Fibroblast of lung (primary cell): Measurements from ENCODE around the gene PEX5. TPM values are rescaled to one million over a fixed set of nuclear protein-coding genes. Genes with fewer than 3 reads are reported as not detected.
"Not testable (repeated sequence)": the region's sequence is repeated elsewhere in the genome, so short reads cannot be mapped to it uniquely, and the experiment has no call there.

ENCODE experiments used
- DNase-seq, 2 donors: peaks; one replicate each; pipeline versions ENCODE4 v3.0.0 to v3.0.0-alpha.2; 2010; ENCODE audit warnings: low read depth in 2 of 2
- H2AFZ ChIP-seq: 2 replicates; pipeline ENCODE4 v1.5.1; 2012; ENCODE audit warnings: low read length, control low read depth, inconsistent platforms
- H3K27ac ChIP-seq: 2 replicates; pipeline ENCODE4 v1.5.1; 2011; ENCODE audit warnings: low read length, control low read depth; ENCODE audit not compliant: insufficient read depth
- H3K27me3 ChIP-seq: 2 replicates; pipeline ENCODE4 v1.5.1; 2011; ENCODE audit warnings: mild to moderate bottlenecking, low read length; ENCODE audit not compliant: control insufficient read depth, insufficient read depth
- H3K36me3 ChIP-seq: 2 replicates; pipeline ENCODE4 v1.5.1; 2011; ENCODE audit warnings: low read length; ENCODE audit not compliant: control insufficient read depth, insufficient read depth
- H3K4me1 ChIP-seq: 2 replicates; pipeline ENCODE4 v1.5.1; 2011; ENCODE audit warnings: low read length; ENCODE audit not compliant: control insufficient read depth, insufficient read depth; ENCODE audit errors: extremely low read depth
- H3K4me2 ChIP-seq: 2 replicates; pipeline ENCODE4 v1.5.1; 2011; ENCODE audit warnings: low read length, control low read depth; ENCODE audit not compliant: insufficient read depth; ENCODE audit errors: extremely low read depth
- H3K4me3 ChIP-seq, 4 experiments: fragments of 200-600 bp in 1 of 4; sonication (generic) in 1 of 4; replicated peaks in 1 of 4; 2 replicates each; pipeline ENCODE4 v1.5.1; 2011 to 2016; ENCODE audit warnings: low read length in 4 of 4, low read depth in 3 of 4, mild to moderate bottlenecking in 3 of 4, control low read depth in 2 of 4, inconsistent platforms in 1 of 4, mixed read lengths in 1 of 4; ENCODE audit not compliant: insufficient read depth in 1 of 4; ENCODE audit errors: control extremely low read depth in 1 of 4
- H3K79me2 ChIP-seq: 2 replicates; pipeline ENCODE4 v1.5.1; 2012; ENCODE audit warnings: mild to moderate bottlenecking, low read length, inconsistent platforms; ENCODE audit not compliant: control insufficient read depth, insufficient read depth
- H3K9ac ChIP-seq: 2 replicates; pipeline ENCODE4 v1.5.1; 2011; ENCODE audit warnings: mild to moderate bottlenecking, low read length, control low read depth; ENCODE audit not compliant: insufficient read depth
- H3K9me3 ChIP-seq: 2 replicates; pipeline ENCODE4 v1.5.1; 2012; ENCODE audit warnings: low read depth, low read length; ENCODE audit not compliant: control insufficient read depth, insufficient read depth
- H4K20me1 ChIP-seq: 2 replicates; pipeline ENCODE4 v1.5.1; 2011; ENCODE audit warnings: low read length; ENCODE audit not compliant: control insufficient read depth, insufficient read depth; ENCODE audit errors: extremely low read depth
- EZH2 ChIP-seq: IDR thresholded peaks from 2 replicates; pipeline ENCODE4 v1.5.1; 2012; ENCODE audit warnings: low read length, control low read depth, mild to moderate bottlenecking; ENCODE audit errors: missing control alignments
- polyA plus RNA-seq, 2 donors: library from polyadenylated mRNA; depleted of rRNA in 1 of 2; stranded (reverse) in 1 of 2; unstranded in 1 of 2; fragments of >200 nt; gene quantifications; 2 replicates each; pipeline ENCODE4 v1.2.1, GENCODE V29; 2011 to 2012; ENCODE audit warnings: missing spikeins in 1 of 2
- total RNA-seq: library from RNA; depleted of rRNA; stranded (reverse); fragments of >200 nt; gene quantifications from 2 replicates; pipeline ENCODE4 v1.2.1, GENCODE V29; 2014
- TF ChIP-seq, protein P1 (sequence below), 2 donors: IDR thresholded peaks in 1 of 2; conservative IDR thresholded peaks in 1 of 2; 1 replicate in 1 of 2; 2 replicates in 1 of 2; pipeline ENCODE4 v1.5.1; 2011 to 2012; ENCODE audit warnings: low read length in 2 of 2, control low read depth in 1 of 2, inconsistent platforms in 1 of 2, low read depth in 1 of 2, mild to moderate bottlenecking in 1 of 2

Gene PEX5
- total and polyA plus RNA-seq, 2 donors (not counting 1 experiment from before 2014, with no cell fraction given) = 18.7 to 23.3 TPM

GRCh38 chr12:7229741-7230140 is 40.3 kb downstream of the PEX5 start:
- no peak overlapping the region for H2AFZ ChIP-seq
- no peaks in the 10 kb centered on the region for H3K9me3 ChIP-seq
- H4K20me1 ChIP-seq = no peaks in the 10 kb centered on the region
- no peak for TF ChIP-seq EZH2
- TF ChIP-seq, protein P1, sequence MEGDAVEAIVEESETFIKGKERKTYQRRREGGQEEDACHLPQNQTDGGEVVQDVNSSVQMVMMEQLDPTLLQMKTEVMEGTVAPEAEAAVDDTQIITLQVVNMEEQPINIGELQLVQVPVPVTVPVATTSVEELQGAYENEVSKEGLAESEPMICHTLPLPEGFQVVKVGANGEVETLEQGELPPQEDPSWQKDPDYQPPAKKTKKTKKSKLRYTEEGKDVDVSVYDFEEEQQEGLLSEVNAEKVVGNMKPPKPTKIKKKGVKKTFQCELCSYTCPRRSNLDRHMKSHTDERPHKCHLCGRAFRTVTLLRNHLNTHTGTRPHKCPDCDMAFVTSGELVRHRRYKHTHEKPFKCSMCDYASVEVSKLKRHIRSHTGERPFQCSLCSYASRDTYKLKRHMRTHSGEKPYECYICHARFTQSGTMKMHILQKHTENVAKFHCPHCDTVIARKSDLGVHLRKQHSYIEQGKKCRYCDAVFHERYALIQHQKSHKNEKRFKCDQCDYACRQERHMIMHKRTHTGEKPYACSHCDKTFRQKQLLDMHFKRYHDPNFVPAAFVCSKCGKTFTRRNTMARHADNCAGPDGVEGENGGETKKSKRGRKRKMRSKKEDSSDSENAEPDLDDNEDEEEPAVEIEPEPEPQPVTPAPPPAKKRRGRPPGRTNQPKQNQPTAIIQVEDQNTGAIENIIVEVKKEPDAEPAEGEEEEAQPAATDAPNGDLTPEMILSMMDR (conservative IDR thresholded peaks at IDR 0.05 in 1 of 2, IDR thresholded peaks at IDR 0.05 in 1 of 2; ENCODE audit: low read depth in 1 of 2, low read length in 2 of 2) = no peak
- no peak overlapping the region for H3K4me2 ChIP-seq
- no peak overlapping the region for H3K9ac ChIP-seq
- H3K27ac ChIP-seq = no peak overlapping the region
- H3K27me3 ChIP-seq = no peaks in the 10 kb centered on the region
- no peaks in the 10 kb centered on the region for H3K36me3 ChIP-seq
- DNase-seq = no peak
- no peaks in the 10 kb centered on the region for H3K79me2 ChIP-seq
- no peak overlapping the region for H3K4me3 ChIP-seq
- no peaks in the 10 kb centered on the region for H3K4me1 ChIP-seq

- Histone ChIP-seq H3K9ac (no peak overlapping the region), H3K4me3 (no peak overlapping the region), H3K27me3 (no peaks in the 10 kb centered on the region), H3K9me3 (no peaks in the 10 kb centered on the region), H4K20me1 (no peaks in the 10 kb centered on the region), H3K4me2 (no peak overlapping the region), H3K4me1 (no peaks in the 10 kb centered on the region), H3K27ac (no peak overlapping the region), H3K79me2 (no peaks in the 10 kb centered on the region), H3K36me3 (no peaks in the 10 kb centered on the region), H2AFZ (no peak overlapping the region)
- DNase-seq = peak in 1 of 2 donors; percentile 27
- TF ChIP-seq EZH2 = no peak
- TF ChIP-seq, protein P1 (conservative IDR thresholded peaks at IDR 0.05 in 1 of 2, IDR thresholded peaks at IDR 0.05 in 1 of 2; ENCODE audit: low read depth in 1 of 2, low read length in 2 of 2) = no peak
These were observed 52.0 kb downstream of the PEX5 start for GRCh38 chr12:7241404-7242005.

DNA sequence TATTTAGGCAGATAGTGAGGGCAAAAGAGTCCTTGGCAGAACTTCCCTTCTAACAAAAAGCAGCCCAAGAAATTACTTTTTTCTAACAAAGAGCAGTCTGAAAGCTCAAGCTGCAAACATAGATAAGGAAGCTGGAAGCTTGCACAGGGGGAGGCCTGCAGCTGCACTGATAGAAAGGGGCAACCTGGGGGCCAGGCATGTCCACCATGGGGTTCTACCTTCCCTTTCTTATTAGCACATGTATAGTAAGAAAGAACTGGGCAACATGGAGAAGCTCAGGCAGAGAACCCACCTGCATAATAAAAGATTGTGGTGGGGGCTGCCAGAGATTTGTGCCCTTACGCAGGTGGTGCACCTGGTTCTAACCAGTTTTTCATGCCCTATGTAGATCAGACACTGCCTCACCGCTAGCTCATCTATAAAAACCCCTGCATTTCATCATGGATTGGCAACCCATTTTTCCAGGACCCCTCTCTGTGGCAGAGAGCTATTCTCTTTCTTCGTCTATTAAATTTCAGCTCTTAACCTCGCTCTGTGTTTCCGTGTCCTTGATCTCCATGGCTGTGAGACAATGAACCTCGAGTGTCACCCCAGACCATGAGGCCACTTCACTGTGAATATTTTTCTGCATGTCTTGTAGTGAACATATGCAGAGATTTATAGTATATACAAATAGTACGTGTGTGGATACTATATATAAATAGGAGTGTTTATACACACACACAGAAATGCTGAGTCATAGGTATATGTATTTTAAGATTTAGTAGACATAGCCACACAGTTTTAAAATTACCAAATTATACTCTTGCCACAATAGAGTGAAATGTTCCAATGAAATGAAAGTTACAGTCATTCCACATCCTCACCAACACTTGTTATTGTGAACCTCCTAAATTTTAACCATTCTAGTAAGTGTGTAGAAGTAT is 53.0 kb downstream of the PEX5 start:
- DNase-seq = no peak
- no peaks in the 10 kb centered on the region for H3K27me3 ChIP-seq
- H3K9me3 ChIP-seq = no peaks in the 10 kb centered on the region
- H2AFZ ChIP-seq = no peak overlapping the region
- no peaks in the 10 kb centered on the region for H3K36me3 ChIP-seq
- H3K4me1 ChIP-seq = no peaks in the 10 kb centered on the region
- no peaks in the 10 kb centered on the region for H4K20me1 ChIP-seq
- H3K4me2 ChIP-seq = no peak overlapping the region
- H3K27ac ChIP-seq = no peak overlapping the region
- TF ChIP-seq, protein P1 (conservative IDR thresholded peaks at IDR 0.05 in 1 of 2, IDR thresholded peaks at IDR 0.05 in 1 of 2; ENCODE audit: low read depth in 1 of 2, low read length in 2 of 2) = no peak
- TF ChIP-seq EZH2 = no peak
- H3K4me3 ChIP-seq = no peak overlapping the region
- H3K9ac ChIP-seq = no peak overlapping the region
- H3K79me2 ChIP-seq = no peaks in the 10 kb centered on the region

GRCh38 chr12:7251328-7251996 is 62.0 kb downstream of the PEX5 start:
- not testable (repeated sequence) for H3K27ac ChIP-seq, H3K27me3 ChIP-seq, H2AFZ ChIP-seq, DNase-seq, H3K9me3 ChIP-seq, H3K4me2 ChIP-seq, H3K36me3 ChIP-seq, H4K20me1 ChIP-seq, H3K4me1 ChIP-seq, H3K9ac ChIP-seq, H3K79me2 ChIP-seq, H3K4me3 ChIP-seq
